ENCODE measurements around the gene HIRIP3. TPM values are rescaled to one million over a fixed set of nuclear protein-coding genes. Genes with fewer than 3 reads are reported as not detected.

Gene HIRIP3
- total RNA-seq, 4 donors from 2014 or later: 25.6 to 31.4 (median 28.2) TPM

DNA sequence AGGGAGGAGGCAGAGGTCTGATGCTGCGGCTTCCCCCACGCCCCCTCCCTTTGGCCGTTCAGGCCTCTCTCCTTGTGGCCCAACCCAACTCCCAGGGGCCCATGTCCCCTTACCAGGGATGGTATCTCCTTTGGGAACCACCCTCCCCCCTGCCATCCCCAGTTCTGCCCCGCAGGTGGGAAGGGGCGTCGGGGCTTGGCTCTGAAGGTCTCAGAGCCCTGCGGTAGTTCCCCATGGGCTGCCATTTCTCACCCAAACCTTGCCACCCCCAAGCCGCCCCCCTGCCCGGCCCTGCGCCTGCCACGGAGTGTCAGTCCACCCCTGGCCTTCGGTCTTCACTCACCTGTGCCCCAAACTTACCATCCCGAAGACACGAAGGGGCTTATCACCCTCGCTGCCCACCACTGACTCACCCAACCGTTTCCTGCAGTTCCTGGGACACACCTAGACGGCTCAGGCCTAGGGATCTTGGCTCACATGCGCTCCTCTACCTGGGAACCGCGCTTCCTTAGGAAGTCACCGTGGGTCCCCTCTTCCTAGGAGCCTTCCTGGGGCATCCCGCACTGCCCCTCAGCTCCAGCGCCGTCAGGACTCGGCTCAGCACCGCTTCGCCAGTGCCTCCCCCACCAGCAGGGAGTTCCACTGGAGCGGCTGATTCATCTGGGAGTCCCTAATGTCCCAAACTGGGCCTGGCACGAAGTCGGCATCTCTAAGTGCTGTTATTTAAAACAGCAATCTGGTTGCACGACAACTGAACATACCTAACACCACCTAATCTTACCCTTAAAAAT, 16.5 kb upstream of the HIRIP3 start:
- TF ChIP-seq, protein P1, sequence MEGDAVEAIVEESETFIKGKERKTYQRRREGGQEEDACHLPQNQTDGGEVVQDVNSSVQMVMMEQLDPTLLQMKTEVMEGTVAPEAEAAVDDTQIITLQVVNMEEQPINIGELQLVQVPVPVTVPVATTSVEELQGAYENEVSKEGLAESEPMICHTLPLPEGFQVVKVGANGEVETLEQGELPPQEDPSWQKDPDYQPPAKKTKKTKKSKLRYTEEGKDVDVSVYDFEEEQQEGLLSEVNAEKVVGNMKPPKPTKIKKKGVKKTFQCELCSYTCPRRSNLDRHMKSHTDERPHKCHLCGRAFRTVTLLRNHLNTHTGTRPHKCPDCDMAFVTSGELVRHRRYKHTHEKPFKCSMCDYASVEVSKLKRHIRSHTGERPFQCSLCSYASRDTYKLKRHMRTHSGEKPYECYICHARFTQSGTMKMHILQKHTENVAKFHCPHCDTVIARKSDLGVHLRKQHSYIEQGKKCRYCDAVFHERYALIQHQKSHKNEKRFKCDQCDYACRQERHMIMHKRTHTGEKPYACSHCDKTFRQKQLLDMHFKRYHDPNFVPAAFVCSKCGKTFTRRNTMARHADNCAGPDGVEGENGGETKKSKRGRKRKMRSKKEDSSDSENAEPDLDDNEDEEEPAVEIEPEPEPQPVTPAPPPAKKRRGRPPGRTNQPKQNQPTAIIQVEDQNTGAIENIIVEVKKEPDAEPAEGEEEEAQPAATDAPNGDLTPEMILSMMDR (IDR thresholded peaks at IDR 0.05): no peak
- no peak for TF ChIP-seq EP300 (IDR thresholded peaks at IDR 0.05)
- no peak for TF ChIP-seq POLR2A (IDR thresholded peaks at IDR 0.05)
- no peak for TF ChIP-seq POLR2AphosphoS5 (IDR thresholded peaks at IDR 0.05)
- Histone ChIP-seq H3K4me3 (peak overlapping the region in 1 of 2 donors; percentile 42), H3K4me1 (peaks cover 7 to 23% (median 12%) of the 10 kb centered on the region in 3 donors), H3K27me3 (peaks cover 54% of the 10 kb centered on the region), H3K36me3 (no peaks in the 10 kb centered on the region), H3K27ac (no peak overlapping the region), H3K9me3 (no peaks in the 10 kb centered on the region)
- WGBS, 2 donors (ENCODE audit: low coverage in 1 of 2): 13 to 28% methylated on average over 3 to 12 of the region's 31 CpGs
- ATAC-seq: no peak

- Histone ChIP-seq H3K9me3 (no peaks in the 10 kb centered on the region), H3K27ac (no peak within 1 kb of the TSS), H3K4me3 (peak within 1 kb of the TSS in 1 of 2 donors; percentile 42), H3K27me3 (peaks cover 54% of the 10 kb centered on the region), H3K4me1 (peaks cover 7 to 23% (median 12%) of the 10 kb centered on the region in 3 donors), H3K36me3 (no peaks in the 10 kb centered on the region)
- no CpG with 5 or more reads among the region's 99 CpGs for WGBS, 2 donors (ENCODE audit: low coverage in 1 of 2)
- peak; percentile 34 for ATAC-seq
- TF ChIP-seq POLR2A (IDR thresholded peaks at IDR 0.05): no peak
- TF ChIP-seq POLR2AphosphoS5 (IDR thresholded peaks at IDR 0.05): no peak
- TF ChIP-seq EP300 (IDR thresholded peaks at IDR 0.05): no peak
- TF ChIP-seq, protein P1 (IDR thresholded peaks at IDR 0.05): no peak
These were observed 15.7 kb upstream of the HIRIP3 start, which contains the start of gene DOC2A for GRCh38 chr16:30010844-30011713. Gene DOC2A, minus strand, starts transcription at chr16:30011027. Its CDS starts 805 bp downstream, at chr16:30010222.

GRCh38 chr16:30009990-30010843, 14.8 kb upstream of the HIRIP3 start:
- ATAC-seq: no peak
- Histone ChIP-seq H3K4me3 (peak overlapping the region in 1 of 2 donors; percentile 42), H3K27me3 (peaks cover 54% of the 10 kb centered on the region), H3K27ac (no peak overlapping the region), H3K4me1 (peaks cover 7 to 31% (median 17%) of the 10 kb centered on the region in 3 donors), H3K36me3 (no peaks in the 10 kb centered on the region), H3K9me3 (no peaks in the 10 kb centered on the region)
- 8 to 16% methylated on average over 6 to 8 of the region's 34 CpGs for WGBS, 2 donors (ENCODE audit: low coverage in 1 of 2)
- TF ChIP-seq, protein P1 (IDR thresholded peaks at IDR 0.05): no peak
- TF ChIP-seq POLR2A (IDR thresholded peaks at IDR 0.05) (no peak), POLR2AphosphoS5 (IDR thresholded peaks at IDR 0.05) (no peak)

- ATAC-seq: no peak
- H3K9me3 ChIP-seq: no peaks in the 10 kb centered on the region
- H3K27me3 ChIP-seq: peaks cover 54% of the 10 kb centered on the region
- H3K4me1 ChIP-seq: peaks cover 7 to 36% (median 18%) of the 10 kb centered on the region in 3 donors
- no peak overlapping the region for H3K27ac ChIP-seq
- H3K36me3 ChIP-seq: no peaks in the 10 kb centered on the region
- WGBS, 2 donors (ENCODE audit: low coverage in 1 of 2): 58 to 61% methylated on average over 6 of the region's 26 CpGs
- no peak for TF ChIP-seq EP300 (IDR thresholded peaks at IDR 0.05)
- TF ChIP-seq POLR2A (IDR thresholded peaks at IDR 0.05): no peak
- TF ChIP-seq, protein P1 (IDR thresholded peaks at IDR 0.05): no peak
- TF ChIP-seq POLR2AphosphoS5 (IDR thresholded peaks at IDR 0.05): no peak
- no peak overlapping the region for H3K4me3 ChIP-seq
These were observed 13.9 kb upstream of the HIRIP3 start for GRCh38 chr16:30009085-30009862.
